Inferior parietal cortex (tissue), 1 donor: ENCODE results near the gene HOXC6.

Experiments
- DNase-seq: peaks from one replicate; pipeline ENCODE4 v3.0.0-alpha.2; 2016; ENCODE audit errors: extremely low spot score

The HOXC6 gene

GRCh38 chr12:54002278-54002914 is 25.8 kb upstream of the HOXC6 start:
- DNase-seq = no peak

- no peak for DNase-seq
These were observed 25.3 kb upstream of the HOXC6 start for GRCh38 chr12:54002915-54003389.

GRCh38 chr12:54003625-54004024 is 24.6 kb upstream of the HOXC6 start:
- no peak for DNase-seq

- DNase-seq = no peak
These were observed 24.0 kb upstream of the HOXC6 start for GRCh38 chr12:54004063-54004840.

GRCh38 chr12:54004841-54005530 is 23.3 kb upstream of the HOXC6 start:
- DNase-seq = no peak

GRCh38 chr12:54005531-54005852 is 22.7 kb upstream of the HOXC6 start:
- no peak for DNase-seq

- peak; percentile 86 for DNase-seq
These were observed 22.2 kb upstream of the HOXC6 start for GRCh38 chr12:54005853-54006558.

GRCh38 chr12:54006559-54007220 is 21.6 kb upstream of the HOXC6 start:
- DNase-seq = no peak

GRCh38 chr12:54007538-54008259 is 20.5 kb upstream of the HOXC6 start:
- no peak for DNase-seq

GRCh38 chr12:54008260-54008552 is 20.0 kb upstream of the HOXC6 start:
- no peak for DNase-seq

GRCh38 chr12:54009171-54010052 is 18.8 kb upstream of the HOXC6 start:
- DNase-seq = no peak

GRCh38 chr12:54010053-54010971 is 17.9 kb upstream of the HOXC6 start:
- DNase-seq = no peak

GRCh38 chr12:54010972-54011664 is 17.1 kb upstream of the HOXC6 start:
- DNase-seq = no peak

- DNase-seq = no peak
These were observed 16.3 kb upstream of the HOXC6 start for GRCh38 chr12:54011665-54012532.

- no peak for DNase-seq
These were observed 15.4 kb upstream of the HOXC6 start for GRCh38 chr12:54012631-54013409.

- DNase-seq = no peak
These were observed 13.7 kb upstream of the HOXC6 start for GRCh38 chr12:54014377-54015017.
